ENCODE data around the gene ESR1. TPM values are rescaled to one million over a fixed set of nuclear protein-coding genes. Genes with fewer than 3 reads are reported as not detected.
"Not testable (repeated sequence)": the region's sequence is repeated elsewhere in the genome, so short reads cannot be mapped to it uniquely, and the experiment has no call there.

ESR1 gene
- total RNA-seq, 1 experiment from 2014 or later = 0.23 TPM

DNA sequence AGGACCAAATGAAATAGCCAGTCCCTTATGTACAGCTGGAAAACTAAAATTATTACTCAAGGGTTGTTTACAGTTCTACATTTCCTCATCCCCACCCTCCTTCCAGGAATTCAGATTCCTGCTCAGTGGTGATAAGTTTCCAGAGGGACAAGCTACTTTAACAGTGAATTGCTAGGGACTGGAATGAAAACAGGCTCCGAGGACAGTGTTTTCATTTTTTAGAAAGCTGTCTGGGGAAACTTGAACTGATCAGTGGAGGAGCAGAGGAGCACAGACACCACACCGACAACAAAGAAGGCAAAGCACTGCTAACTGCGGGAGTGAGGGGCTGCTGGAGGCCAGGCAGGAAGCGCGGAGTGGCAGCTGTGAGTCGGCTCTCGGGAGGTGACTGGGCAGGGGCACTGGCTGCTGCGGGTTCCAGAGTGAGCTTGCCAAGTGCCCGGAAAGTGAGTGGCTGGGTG is 322.2 kb downstream of the ESR1 start:
- DNase-seq (ENCODE audit: low read depth) = no peak

DNA sequence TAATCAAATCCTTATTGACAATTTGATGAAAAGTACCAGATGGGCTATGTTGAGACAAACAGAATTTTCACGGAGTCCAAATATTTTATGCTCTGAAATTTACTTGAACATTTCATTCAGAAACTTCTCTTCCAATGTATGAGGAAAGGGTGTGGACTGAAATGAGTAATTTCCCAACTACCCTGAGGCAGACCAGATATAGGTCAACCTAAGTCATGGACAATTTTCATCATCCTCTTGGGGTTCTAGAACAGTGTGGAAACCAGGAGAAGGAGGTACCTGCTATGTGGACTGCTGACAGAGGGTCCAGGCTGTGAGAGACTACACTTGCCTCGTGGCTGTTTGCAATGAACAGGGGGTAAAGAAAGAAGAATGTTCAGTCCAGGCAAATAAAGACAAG is 323.0 kb downstream of the ESR1 start:
- DNase-seq (ENCODE audit: low read depth) = no peak

- no peak for DNase-seq (ENCODE audit: low read depth)
Observed at GRCh38 chr6:152135755-152136448, 328.4 kb downstream of the ESR1 start.

DNA sequence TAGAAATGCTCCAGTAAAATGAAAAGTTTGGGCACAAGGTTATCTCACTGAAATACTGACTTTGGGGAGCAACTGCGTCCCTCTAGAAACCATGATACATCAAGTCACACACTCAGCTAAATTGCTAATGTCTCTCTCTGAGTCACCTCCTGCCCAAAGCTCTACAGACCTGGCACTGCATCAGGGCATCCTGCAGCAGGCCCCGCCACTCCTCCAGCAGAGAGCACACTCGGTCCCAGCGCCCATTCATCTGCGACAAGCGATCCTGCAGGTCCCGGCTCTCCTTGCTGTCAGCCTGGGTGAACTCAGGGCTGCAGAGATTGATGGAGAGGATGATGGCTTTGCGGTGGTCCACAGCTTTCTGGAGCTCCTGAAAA is 329.0 kb downstream of the ESR1 start:
- DNase-seq (ENCODE audit: low read depth) = peak; percentile 33

DNA sequence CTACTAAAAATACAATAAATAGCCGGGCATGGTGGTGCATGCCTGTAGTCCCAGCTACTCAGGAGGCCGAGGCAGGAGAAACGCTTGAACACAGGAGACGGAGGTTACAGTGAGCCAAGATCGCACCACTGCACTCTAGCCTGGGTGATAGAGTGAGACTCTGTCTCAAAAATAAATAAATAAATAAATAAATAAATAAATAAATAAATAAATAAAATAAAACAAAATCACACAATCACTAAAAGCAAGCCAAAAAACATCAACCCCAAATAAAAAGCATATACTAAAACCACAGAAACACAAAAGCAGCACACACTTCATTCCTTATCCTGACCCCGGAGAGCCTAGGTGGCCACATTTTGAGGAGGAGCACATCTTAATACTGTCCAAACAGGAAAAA is 330.9 kb downstream of the ESR1 start:
- not testable (repeated sequence) for DNase-seq (ENCODE audit: low read depth)

- DNase-seq (ENCODE audit: low read depth) = no peak
Observed at GRCh38 chr6:152142105-152142504, 334.6 kb downstream of the ESR1 start.

DNA sequence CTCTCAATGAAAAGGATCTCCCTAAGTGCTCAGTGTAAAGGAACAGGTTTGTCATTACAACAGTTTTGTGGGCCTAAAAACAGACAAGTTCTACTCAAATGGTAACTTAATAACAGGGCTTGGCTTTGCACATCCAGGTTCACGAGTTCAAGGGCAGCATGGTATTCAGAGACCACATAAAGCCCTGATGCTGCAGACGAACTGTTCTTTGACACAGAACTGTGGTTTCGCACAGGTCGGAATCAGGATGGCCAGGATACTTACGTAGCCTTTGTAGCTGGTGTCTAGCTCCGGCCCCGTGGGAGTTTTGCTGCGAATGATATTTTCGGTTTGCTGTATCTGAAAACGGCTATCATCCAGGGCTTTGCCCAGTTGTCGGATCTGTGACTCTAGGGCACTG is 335.9 kb downstream of the ESR1 start:
- DNase-seq (ENCODE audit: low read depth) = no peak

DNA sequence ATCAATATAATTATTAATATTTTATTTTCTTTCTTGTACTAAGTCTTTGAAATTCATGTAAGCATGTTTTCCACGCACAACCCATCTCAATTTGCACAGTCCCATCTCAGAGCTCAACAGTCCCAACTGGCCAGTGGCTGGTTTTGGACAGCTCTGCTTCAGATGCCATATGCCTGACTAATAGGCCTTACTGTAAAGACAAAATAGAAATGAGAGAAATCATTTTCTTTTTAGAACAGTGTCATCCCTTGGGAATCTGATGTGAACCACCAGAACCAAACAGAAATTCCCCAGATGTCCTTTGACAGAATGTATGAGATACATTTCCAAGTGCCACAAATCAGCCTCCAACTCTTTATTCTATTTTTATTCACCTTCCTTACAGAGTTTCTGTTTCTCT is 338.9 kb downstream of the ESR1 start:
- DNase-seq (ENCODE audit: low read depth) = peak; percentile 83

GRCh38 chr6:152147269-152147668 is 339.8 kb downstream of the ESR1 start:
- no peak for DNase-seq (ENCODE audit: low read depth)

DNA sequence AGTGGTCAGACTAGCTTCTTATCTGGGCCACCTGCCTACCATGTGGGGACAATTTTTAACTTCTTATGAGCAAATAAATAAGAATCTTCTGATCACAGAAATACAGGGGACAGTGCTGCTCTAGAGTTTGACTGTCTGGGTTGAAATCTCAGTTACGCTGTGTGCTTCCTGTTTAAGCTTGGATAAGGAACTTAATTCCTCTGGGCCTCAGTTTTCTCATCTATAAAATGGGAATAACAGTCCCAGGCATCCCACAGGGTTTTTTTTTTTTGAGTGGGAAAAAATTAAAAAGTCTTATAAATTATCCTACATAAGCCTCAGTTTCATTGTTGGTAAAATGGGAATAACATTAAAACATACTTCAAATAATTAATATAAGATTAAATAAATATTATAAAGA is 340.9 kb downstream of the ESR1 start:
- DNase-seq (ENCODE audit: low read depth) = no peak

- no peak for DNase-seq (ENCODE audit: low read depth)
Observed at GRCh38 chr6:152150196-152150595, 342.7 kb downstream of the ESR1 start.

GRCh38 chr6:152151920-152152319 is 344.4 kb downstream of the ESR1 start:
- DNase-seq (ENCODE audit: low read depth) = no peak

- no peak for DNase-seq (ENCODE audit: low read depth)
Observed at GRCh38 chr6:152154559-152155356, 347.3 kb downstream of the ESR1 start.

DNA sequence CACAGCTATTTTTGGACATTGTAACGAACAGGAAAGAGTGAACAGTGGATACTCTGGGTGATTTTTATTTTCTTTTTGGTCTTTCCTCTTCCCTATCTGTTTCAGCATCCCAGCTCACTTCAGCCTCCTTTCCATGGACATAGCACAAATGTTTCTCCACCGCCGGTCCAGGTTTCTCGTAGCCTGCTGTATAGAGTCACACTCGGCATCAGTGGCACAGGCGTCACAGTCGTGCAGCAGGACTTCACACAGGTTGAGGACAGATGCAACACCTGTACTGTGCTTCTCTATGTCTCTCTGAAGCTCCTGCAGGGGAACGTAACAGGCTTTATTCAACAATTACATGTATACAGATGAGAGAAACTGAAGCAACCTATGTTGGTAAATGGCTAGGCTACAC is 348.3 kb downstream of the ESR1 start:
- DNase-seq (ENCODE audit: low read depth) = no peak

- no peak for DNase-seq (ENCODE audit: low read depth)
Observed at GRCh38 chr6:152160346-152160745, 352.9 kb downstream of the ESR1 start.

DNA sequence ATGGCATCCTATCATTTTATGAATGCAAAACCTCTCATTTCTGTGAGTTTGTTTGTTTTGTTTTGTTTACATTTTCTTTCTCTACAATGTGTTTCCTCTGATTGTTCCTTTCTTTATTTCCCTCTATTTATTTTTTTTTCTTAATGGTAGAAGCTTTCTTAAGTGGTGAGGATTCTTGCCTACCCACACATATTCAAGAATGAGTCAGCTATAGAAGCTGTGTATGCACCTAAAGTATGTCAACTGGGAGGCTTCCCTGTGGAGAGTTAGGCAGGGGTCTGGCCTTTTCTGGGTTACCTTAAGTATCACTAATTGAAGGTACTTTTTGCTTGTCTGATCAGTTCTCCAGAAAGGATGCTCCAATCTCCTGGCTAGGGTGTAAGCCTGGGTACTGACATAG is 354.0 kb downstream of the ESR1 start:
- peak; percentile 32 for DNase-seq (ENCODE audit: low read depth)

DNA sequence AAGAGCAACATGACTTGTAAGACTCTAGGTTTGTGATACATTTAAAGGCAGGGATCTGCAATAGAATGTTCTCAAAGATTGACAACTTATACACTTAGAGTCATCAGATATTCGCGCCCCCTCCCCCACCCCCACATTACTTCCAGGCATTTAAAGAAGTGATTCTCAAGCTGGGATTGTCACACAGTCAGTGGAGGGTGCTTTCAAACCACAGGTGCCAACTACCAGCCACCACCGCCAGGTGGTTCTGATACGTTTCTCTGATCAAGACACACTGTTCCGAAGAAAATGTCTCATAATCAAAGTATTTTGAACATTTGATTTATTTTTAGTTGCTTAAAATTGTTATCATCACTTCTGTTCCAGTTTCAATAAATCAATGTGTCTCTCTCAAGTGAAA is 357.5 kb downstream of the ESR1 start:
- DNase-seq (ENCODE audit: low read depth) = no peak

GRCh38 chr6:152166497-152166896 is 359.0 kb downstream of the ESR1 start:
- DNase-seq (ENCODE audit: low read depth) = no peak

DNA sequence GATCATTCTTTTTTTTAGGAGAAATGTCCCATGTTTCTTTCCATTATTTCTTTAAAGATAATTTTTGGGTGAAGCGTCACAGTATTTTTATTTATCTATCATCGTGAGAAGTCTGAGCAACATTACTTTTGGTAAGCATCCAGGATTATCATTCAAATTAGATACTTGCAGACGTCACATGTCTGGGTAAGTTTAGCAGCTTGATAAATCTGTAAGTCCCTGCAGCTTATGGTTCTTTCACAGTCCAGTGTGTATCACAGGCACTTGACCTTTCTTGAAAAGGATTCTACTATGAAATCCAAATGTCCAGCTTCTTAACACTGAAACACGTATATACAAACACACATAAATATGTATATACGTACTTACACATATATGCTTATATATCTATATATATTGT is 359.4 kb downstream of the ESR1 start:
- DNase-seq (ENCODE audit: low read depth) = no peak

DNA sequence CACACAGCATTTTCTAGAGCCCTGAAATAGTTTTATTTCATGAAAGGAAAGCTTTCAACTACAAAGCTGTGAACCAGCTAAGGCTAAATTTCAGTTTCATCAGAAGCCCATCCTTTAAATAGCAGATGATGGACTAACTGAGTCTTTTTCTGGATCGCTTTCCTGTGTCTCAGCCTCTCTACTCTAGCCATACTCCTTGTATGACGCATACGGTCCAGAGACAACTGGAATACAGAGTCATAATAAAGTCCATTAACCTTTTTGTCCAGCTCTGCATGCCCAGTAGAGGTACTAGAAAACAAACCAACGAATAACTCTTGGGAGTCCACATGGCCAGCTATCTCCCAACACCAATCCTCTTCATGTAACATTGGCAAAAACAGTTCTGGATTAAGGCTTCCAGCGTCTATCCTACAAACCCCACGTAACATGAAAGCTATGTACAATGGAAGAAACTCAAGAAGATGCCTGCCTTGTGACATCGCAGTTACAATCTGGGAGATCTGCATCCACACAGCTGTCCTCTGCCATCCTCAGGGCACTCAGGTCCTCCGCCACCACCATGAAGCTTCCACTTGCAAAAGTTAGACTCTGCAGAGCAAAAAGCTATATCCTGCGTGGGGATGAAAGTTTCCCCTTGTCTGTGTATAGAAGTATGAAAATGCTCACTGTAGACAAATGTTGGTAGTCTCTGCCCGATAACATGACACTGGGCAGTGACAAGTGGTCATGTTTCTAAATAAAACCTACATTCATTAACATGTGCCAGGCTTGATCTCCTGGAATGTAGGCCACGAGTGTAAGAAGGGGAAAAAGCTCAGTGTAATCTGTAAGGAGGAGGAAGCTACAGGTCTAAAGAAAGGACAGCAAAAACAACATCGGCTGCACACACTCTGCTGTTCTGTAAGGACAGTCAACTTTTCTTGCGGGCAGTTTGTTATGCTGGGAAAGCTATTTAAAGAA is 360.4 kb downstream of the ESR1 start:
- no peak for DNase-seq (ENCODE audit: low read depth)

GRCh38 chr6:152170313-152170701 is 362.8 kb downstream of the ESR1 start:
- DNase-seq (ENCODE audit: low read depth) = no peak

Data from LHCN-M2 (cell line).